ENCODE results near the gene C2CD3. TPM values are rescaled to one million over a fixed set of nuclear protein-coding genes. Genes with fewer than 3 reads are reported as not detected.
"Not testable (repeated sequence)": the region's sequence is repeated elsewhere in the genome, so short reads cannot be mapped to it uniquely, and the experiment has no call there.

Gene C2CD3
- total RNA-seq, 1 donor from 2014 or later: 33.1 TPM

- Mint-ChIP-seq H3K36me3 (ENCODE audit: low read depth) (peaks cover 32% of the 10 kb centered on the region), H3K9me3 (peaks cover 7% of the 10 kb centered on the region), H3K4me3 (ENCODE audit: low read depth) (no peak overlapping the region), H3K4me1 (ENCODE audit: low read depth) (peaks cover 4% of the 10 kb centered on the region), H3K27me3 (ENCODE audit: low read depth) (no peaks in the 10 kb centered on the region), H3K27ac (no peak overlapping the region)
- no peak for DNase-seq (ENCODE audit: low spot score)
- intact Hi-C loops (cut with micrococcal nuclease): no loop called here
Measured at GRCh38 chr11:74153224-74153623, 17.6 kb downstream of the C2CD3 start.

DNA sequence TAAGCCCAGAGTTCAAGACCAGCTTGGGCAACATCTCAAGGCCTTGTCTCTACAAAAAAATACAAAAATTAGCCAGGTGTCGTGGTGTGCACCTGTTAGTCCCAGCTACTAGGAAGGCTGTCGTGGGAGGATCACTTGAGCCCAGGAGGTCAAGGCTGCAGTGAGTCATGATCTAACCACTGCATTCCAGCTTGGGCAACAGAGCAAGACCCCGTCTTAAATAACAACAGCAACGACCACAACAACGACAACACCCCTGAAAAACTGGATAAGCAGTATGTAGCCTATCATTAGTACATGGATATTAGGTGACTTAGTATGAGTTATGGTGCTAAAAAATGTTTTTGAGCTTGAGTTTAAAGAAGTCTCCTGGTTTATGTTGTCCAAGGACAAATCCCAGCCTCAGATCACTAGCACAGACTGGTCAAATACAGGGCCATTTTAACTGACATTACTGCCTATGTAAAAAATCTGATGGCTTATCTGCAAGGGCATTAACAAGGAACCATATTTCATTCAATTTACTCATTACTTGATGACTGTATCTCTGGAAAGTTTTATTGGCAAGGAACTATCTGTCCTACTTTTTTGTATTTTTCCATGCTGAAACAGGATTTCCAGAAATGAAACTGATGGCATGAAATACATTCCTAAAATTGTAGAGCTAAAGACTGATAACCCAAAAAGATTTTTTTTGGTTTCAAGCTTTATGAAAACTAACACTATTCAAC is 23.4 kb downstream of the C2CD3 start:
- Mint-ChIP-seq H3K9me3 (no peaks in the 10 kb centered on the region), H3K4me1 (ENCODE audit: low read depth) (peaks cover 7% of the 10 kb centered on the region), H3K36me3 (ENCODE audit: low read depth) (peaks cover 10% of the 10 kb centered on the region), H3K4me3 (ENCODE audit: low read depth) (no peak overlapping the region), H3K27ac (no peak overlapping the region), H3K27me3 (ENCODE audit: low read depth) (no peaks in the 10 kb centered on the region)
- DNase-seq (ENCODE audit: low spot score): no peak
- intact Hi-C loops (cut with micrococcal nuclease): no loop called here

DNA sequence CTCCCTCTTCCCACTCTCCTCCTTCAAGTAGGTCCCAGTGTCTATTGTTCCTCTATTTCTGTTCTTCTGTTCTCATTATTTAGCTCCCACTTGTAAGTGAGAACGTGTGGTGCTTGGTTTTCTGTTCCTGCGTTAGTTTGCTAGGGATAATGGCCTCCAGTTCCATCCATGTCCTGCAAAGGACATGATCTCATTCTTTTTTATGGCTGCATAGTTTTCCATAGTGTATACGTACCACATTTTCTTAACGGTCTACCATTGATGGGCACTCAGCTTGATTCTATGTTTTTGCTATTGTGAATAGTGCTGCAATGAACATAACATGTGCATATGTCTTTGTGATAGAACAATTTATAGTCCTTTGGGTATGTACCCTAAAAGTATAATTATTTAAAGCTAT is 26.2 kb downstream of the C2CD3 start:
- no peaks in the 10 kb centered on the region for H3K9me3 Mint-ChIP-seq
- intact Hi-C loops (cut with micrococcal nuclease): no loop called here
- H3K4me3 Mint-ChIP-seq (ENCODE audit: low read depth): no peak overlapping the region
- no peaks in the 10 kb centered on the region for H3K27me3 Mint-ChIP-seq (ENCODE audit: low read depth)
- no peak for DNase-seq (ENCODE audit: low spot score)
- H3K27ac Mint-ChIP-seq: no peak overlapping the region
- H3K36me3 Mint-ChIP-seq (ENCODE audit: low read depth): peaks cover 8% of the 10 kb centered on the region
- peaks cover 6% of the 10 kb centered on the region for H3K4me1 Mint-ChIP-seq (ENCODE audit: low read depth)

DNA sequence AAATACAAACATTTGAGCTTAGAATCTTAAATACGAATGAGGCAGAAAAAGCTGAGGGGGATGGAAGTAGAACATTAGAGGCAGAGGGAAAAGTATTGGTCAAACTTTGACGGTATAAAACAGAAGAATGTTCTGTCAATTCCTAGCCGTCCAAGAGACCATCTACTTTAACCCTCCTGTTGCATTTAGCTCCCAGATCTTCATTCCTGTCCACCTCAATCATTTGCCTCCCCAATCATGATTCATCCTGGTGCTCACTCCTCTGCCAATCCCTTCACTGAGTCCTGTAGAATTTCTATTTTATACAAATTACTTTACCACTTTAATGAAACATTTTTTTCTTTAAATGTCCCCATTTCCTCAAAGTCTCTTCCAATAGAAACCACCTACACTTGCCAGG is 28.2 kb downstream of the C2CD3 start:
- no peaks in the 10 kb centered on the region for H3K27me3 Mint-ChIP-seq (ENCODE audit: low read depth)
- intact Hi-C loops (cut with micrococcal nuclease): no loop called here
- peaks cover 15% of the 10 kb centered on the region for H3K36me3 Mint-ChIP-seq (ENCODE audit: low read depth)
- no peaks in the 10 kb centered on the region for H3K9me3 Mint-ChIP-seq
- no peak overlapping the region for H3K27ac Mint-ChIP-seq
- H3K4me1 Mint-ChIP-seq (ENCODE audit: low read depth): peaks cover 6% of the 10 kb centered on the region
- no peak overlapping the region for H3K4me3 Mint-ChIP-seq (ENCODE audit: low read depth)
- no peak for DNase-seq (ENCODE audit: low spot score)

GRCh38 chr11:74141908-74142307 is 28.9 kb downstream of the C2CD3 start:
- Mint-ChIP-seq H3K4me3 (ENCODE audit: low read depth) (no peak overlapping the region), H3K9me3 (no peaks in the 10 kb centered on the region), H3K27ac (no peak overlapping the region), H3K27me3 (ENCODE audit: low read depth) (no peaks in the 10 kb centered on the region), H3K36me3 (ENCODE audit: low read depth) (peaks cover 18% of the 10 kb centered on the region), H3K4me1 (ENCODE audit: low read depth) (peaks cover 6% of the 10 kb centered on the region)
- intact Hi-C loops (cut with micrococcal nuclease): no loop called here
- no peak for DNase-seq (ENCODE audit: low spot score)

- no peak for DNase-seq (ENCODE audit: low spot score)
- Mint-ChIP-seq H3K27me3 (ENCODE audit: low read depth) (no peaks in the 10 kb centered on the region), H3K36me3 (ENCODE audit: low read depth) (peaks cover 19% of the 10 kb centered on the region), H3K27ac (no peak overlapping the region), H3K4me1 (ENCODE audit: low read depth) (peaks cover 6% of the 10 kb centered on the region), H3K9me3 (no peaks in the 10 kb centered on the region), H3K4me3 (ENCODE audit: low read depth) (no peak overlapping the region)
- intact Hi-C loops (cut with micrococcal nuclease): no loop called here
Measured at GRCh38 chr11:74141241-74141695, 29.5 kb downstream of the C2CD3 start.

GRCh38 chr11:74139919-74140431 is 30.8 kb downstream of the C2CD3 start:
- H3K4me3 Mint-ChIP-seq (ENCODE audit: low read depth); H3K27ac Mint-ChIP-seq; DNase-seq (ENCODE audit: low spot score); intact Hi-C loops (cut with micrococcal nuclease); H3K4me1 Mint-ChIP-seq (ENCODE audit: low read depth); H3K9me3 Mint-ChIP-seq; H3K27me3 Mint-ChIP-seq (ENCODE audit: low read depth): not testable (repeated sequence)
- peaks cover 19% of the 10 kb centered on the region for H3K36me3 Mint-ChIP-seq (ENCODE audit: low read depth)

GRCh38 chr11:74139151-74139918 is 31.5 kb downstream of the C2CD3 start:
- no peak overlapping the region for H3K4me3 Mint-ChIP-seq (ENCODE audit: low read depth)
- H3K27ac Mint-ChIP-seq: no peak overlapping the region
- peaks cover 3% of the 10 kb centered on the region for H3K4me1 Mint-ChIP-seq (ENCODE audit: low read depth)
- H3K27me3 Mint-ChIP-seq (ENCODE audit: low read depth): no peaks in the 10 kb centered on the region
- DNase-seq (ENCODE audit: low spot score): no peak
- no peaks in the 10 kb centered on the region for H3K9me3 Mint-ChIP-seq
- peaks cover 23% of the 10 kb centered on the region for H3K36me3 Mint-ChIP-seq (ENCODE audit: low read depth)
- intact Hi-C loops (cut with micrococcal nuclease): no loop called here

DNA sequence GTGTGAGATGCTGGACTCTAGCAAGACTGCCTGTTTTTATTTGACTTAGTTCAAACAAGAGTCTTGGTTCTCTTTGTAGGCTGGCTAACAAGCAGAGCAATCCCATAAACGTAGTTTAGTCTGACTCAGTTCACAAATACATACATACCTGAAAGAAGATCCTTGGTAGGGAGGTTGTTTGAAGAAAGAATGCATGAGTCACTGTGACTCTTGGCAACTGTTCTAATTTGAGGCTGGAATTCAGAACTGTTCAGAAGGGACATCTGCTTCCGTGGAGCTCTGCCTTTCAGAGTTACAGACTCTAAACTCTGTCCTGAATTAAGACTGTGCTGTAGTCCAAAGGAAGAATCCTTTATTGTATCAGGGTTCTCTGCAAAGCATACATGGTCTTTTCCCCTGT is 32.2 kb downstream of the C2CD3 start:
- no peak overlapping the region for H3K4me3 Mint-ChIP-seq (ENCODE audit: low read depth)
- no peak for DNase-seq (ENCODE audit: low spot score)
- H3K4me1 Mint-ChIP-seq (ENCODE audit: low read depth): no peaks in the 10 kb centered on the region
- H3K36me3 Mint-ChIP-seq (ENCODE audit: low read depth): peaks cover 29% of the 10 kb centered on the region
- H3K9me3 Mint-ChIP-seq: no peaks in the 10 kb centered on the region
- intact Hi-C loops (cut with micrococcal nuclease): no loop called here
- H3K27me3 Mint-ChIP-seq (ENCODE audit: low read depth): no peaks in the 10 kb centered on the region
- no peak overlapping the region for H3K27ac Mint-ChIP-seq

GRCh38 chr11:74138021-74138420 is 32.8 kb downstream of the C2CD3 start:
- Mint-ChIP-seq H3K4me3 (ENCODE audit: low read depth) (no peak overlapping the region), H3K36me3 (ENCODE audit: low read depth) (peaks cover 34% of the 10 kb centered on the region), H3K27me3 (ENCODE audit: low read depth) (no peaks in the 10 kb centered on the region), H3K4me1 (ENCODE audit: low read depth) (no peaks in the 10 kb centered on the region), H3K9me3 (no peaks in the 10 kb centered on the region), H3K27ac (no peak overlapping the region)
- intact Hi-C loops (cut with micrococcal nuclease): no loop called here
- DNase-seq (ENCODE audit: low spot score): no peak

DNA sequence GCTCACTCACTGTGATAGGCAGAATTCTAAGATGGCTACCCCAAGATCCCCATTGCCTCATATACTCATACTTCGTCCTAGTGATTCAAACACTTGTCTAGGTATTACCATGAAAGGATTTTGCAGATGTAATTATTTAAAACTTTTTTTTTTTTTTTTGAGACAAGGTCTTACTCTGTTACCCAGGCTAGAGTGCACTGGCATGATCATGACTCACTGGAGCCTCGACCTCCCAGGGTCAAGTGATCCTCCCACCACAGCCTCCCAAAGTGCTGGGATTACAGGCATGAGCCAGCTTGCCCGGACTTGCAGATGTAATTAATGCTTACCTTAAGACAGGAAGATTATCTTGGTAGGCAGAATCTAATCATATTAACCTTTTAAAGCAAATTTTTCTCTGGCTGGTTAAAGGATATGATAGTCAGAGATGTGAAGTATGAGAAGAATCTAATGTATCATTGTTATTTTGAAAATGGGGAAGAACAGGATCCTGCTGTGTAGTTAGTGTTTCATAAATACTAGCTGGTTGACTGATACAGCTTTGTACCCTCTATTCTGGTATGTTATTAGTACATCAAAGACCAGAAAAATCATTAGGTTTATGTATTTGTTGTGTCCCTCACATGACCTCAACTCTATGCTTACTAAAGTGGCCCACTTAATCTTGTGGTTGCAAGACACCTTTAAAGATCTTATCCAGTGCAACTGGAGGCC is 35.5 kb downstream of the C2CD3 start:
- no peak for DNase-seq (ENCODE audit: low spot score)
- Mint-ChIP-seq H3K27me3 (ENCODE audit: low read depth) (no peaks in the 10 kb centered on the region), H3K36me3 (ENCODE audit: low read depth) (peaks cover 52% of the 10 kb centered on the region), H3K9me3 (no peaks in the 10 kb centered on the region), H3K4me1 (ENCODE audit: low read depth) (no peaks in the 10 kb centered on the region), H3K4me3 (ENCODE audit: low read depth) (no peak overlapping the region), H3K27ac (no peak overlapping the region)
- intact Hi-C loops (cut with micrococcal nuclease): no loop called here

GRCh38 chr11:74134661-74135060 is 36.1 kb downstream of the C2CD3 start:
- DNase-seq (ENCODE audit: low spot score): no peak
- intact Hi-C loops (cut with micrococcal nuclease): no loop called here
- no peak overlapping the region for H3K27ac Mint-ChIP-seq
- H3K36me3 Mint-ChIP-seq (ENCODE audit: low read depth): peaks cover 55% of the 10 kb centered on the region
- H3K4me3 Mint-ChIP-seq (ENCODE audit: low read depth): no peak overlapping the region
- H3K9me3 Mint-ChIP-seq: no peaks in the 10 kb centered on the region
- no peaks in the 10 kb centered on the region for H3K4me1 Mint-ChIP-seq (ENCODE audit: low read depth)
- no peaks in the 10 kb centered on the region for H3K27me3 Mint-ChIP-seq (ENCODE audit: low read depth)

DNA sequence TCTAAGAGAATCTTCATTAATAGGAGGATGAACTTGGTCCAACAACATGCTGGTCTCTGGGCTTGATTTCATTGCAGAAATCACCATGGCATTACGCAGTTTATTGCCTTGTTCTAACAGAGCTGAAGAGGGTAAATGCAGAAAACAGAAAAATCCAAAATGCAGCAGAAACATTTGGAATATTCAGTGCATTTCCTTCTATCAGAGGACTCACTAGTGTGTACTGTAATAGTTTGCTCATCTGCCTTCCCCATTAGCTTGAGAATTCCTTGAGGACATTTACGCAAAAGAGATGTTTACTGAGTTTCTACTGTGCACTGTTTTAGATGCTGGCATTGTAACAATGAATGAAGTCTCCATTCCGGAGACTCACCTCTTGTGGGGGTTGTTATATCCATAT is 37.4 kb downstream of the C2CD3 start:
- no peak for DNase-seq (ENCODE audit: low spot score)
- Mint-ChIP-seq H3K9me3 (no peaks in the 10 kb centered on the region), H3K27ac (no peak overlapping the region), H3K36me3 (ENCODE audit: low read depth) (peaks cover 53% of the 10 kb centered on the region), H3K27me3 (ENCODE audit: low read depth) (no peaks in the 10 kb centered on the region), H3K4me1 (ENCODE audit: low read depth) (no peaks in the 10 kb centered on the region), H3K4me3 (ENCODE audit: low read depth) (no peak overlapping the region)
- intact Hi-C loops (cut with micrococcal nuclease): no loop called here
